HCT116 (cell line): ENCODE data around the gene VWA7. TPM values are rescaled to one million over a fixed set of nuclear protein-coding genes. Genes with fewer than 3 reads are reported as not detected.

Experiments used
- ATAC-seq: fragments of 200-7000 bp; cut with Tn5 transposase; 2 replicates; pipeline ENCODE4 v1.9.1; 2020; ENCODE audit warnings: mild to moderate bottlenecking, moderate library complexity
- BruUV-seq: library from RNA; stranded (reverse); fragments of 400-500 nt; replicated peaks from 2 replicates; lab custom pipeline; 2021; lab: Mats Ljungman, UMichigan
- CTCF ChIA-PET: fragments of 300-600 bp; sonication (Branson Sonifier 250); formaldehyde crosslinking; loops from one replicate; lab custom pipeline; 2021; ENCODE audit warnings: antibody characterized with exemption; lab: Charles Lee
- POLR2A ChIA-PET: fragments of 300-600, 350-600 bp; sonication (Branson Sonifier 250); formaldehyde crosslinking; loops from one replicate; lab custom pipeline; 2021; ENCODE audit warnings: antibody characterized with exemption; lab: Charles Lee
- RAD21 ChIA-PET, 2 experiments: fragments of 300-600 bp; sonication (Branson Sonifier 250); formaldehyde crosslinking; loops; one replicate each; lab custom pipeline; 2023; ENCODE audit warnings: low total read pairs in 2 of 2; ENCODE audit not compliant: uncharacterized antibody in 2 of 2, unreplicated experiment in 2 of 2, low non-redundant PET in 1 of 2; lab: Charles Lee
- DNase-seq: peaks from one replicate; pipeline ENCODE4 v3.0.0-alpha.2; 2010; ENCODE audit warnings: low read depth, low spot score
- H2AFZ ChIP-seq: fragments of 200-600 bp; shearing (Covaris generic), sonication (generic); 2 replicates; pipeline ENCODE4 v1.6.1; 2017; ENCODE audit warnings: low read depth, mixed run types, mixed read lengths, antibody characterized with exemption, low read length; ENCODE audit not compliant: poor library complexity, severe bottlenecking
- H3K27ac ChIP-seq: 2 replicates; pipeline ENCODE4 v1.5.1; 2012; ENCODE audit warnings: low read depth, low read length
- H3K27me3 ChIP-seq: fragments of 200-600 bp; sonication (generic); 2 replicates; pipeline ENCODE4 v1.6.1; 2016; ENCODE audit warnings: mixed run types, low read length, mixed read lengths; ENCODE audit not compliant: insufficient read depth
- H3K36me3 ChIP-seq, 2 experiments: fragments of 200-500 bp in 1 of 2; fragments of 200-600 bp in 1 of 2; sonication (Bioruptor generic) in 1 of 2; sonication (generic) in 1 of 2; 2 replicates each; pipeline versions ENCODE4 v1.5.1 to v1.6.1; 2014 to 2016; ENCODE audit warnings: low read length in 2 of 2, inconsistent platforms in 1 of 2, mixed read lengths in 1 of 2, mixed run types in 1 of 2; ENCODE audit not compliant: insufficient read depth in 2 of 2, control insufficient read depth in 1 of 2
- H3K4me1 ChIP-seq, 2 experiments: fragments of 200-600 bp in 1 of 2; sonication (generic) in 1 of 2; 2 replicates each; pipeline versions ENCODE4 v1.5.1 to v1.6.1; 2012 to 2017; ENCODE audit warnings: low read length in 2 of 2, inconsistent platforms in 1 of 2, mild to moderate bottlenecking in 1 of 2, mixed read lengths in 1 of 2, mixed run types in 1 of 2, moderate library complexity in 1 of 2; ENCODE audit not compliant: insufficient read depth in 2 of 2, control insufficient read depth in 1 of 2
- H3K4me2 ChIP-seq: fragments of 200-600 bp; sonication (generic); 2 replicates; pipeline ENCODE4 v1.6.1; 2017; ENCODE audit warnings: mixed run types, low read length, mixed read lengths
- H3K4me3 ChIP-seq, 2 experiments: fragments of 200-600 bp in 1 of 2; sonication (generic) in 1 of 2; replicated peaks in 1 of 2; 2 replicates each; pipeline ENCODE4 v1.5.1; 2011 to 2016; ENCODE audit warnings: low read length in 2 of 2, control low read depth in 1 of 2, low read depth in 1 of 2, mild to moderate bottlenecking in 1 of 2, mixed read lengths in 1 of 2, mixed run types in 1 of 2
- H3K79me2 ChIP-seq: fragments of 200-600 bp; sonication (generic); 2 replicates; pipeline ENCODE4 v1.6.1; 2017; ENCODE audit warnings: mild to moderate bottlenecking, mixed run types, low read length, moderate library complexity, mixed read lengths; ENCODE audit not compliant: insufficient read depth
- H3K9ac ChIP-seq: fragments of 200-600 bp; sonication (generic); 2 replicates; pipeline ENCODE4 v1.6.1; 2016; ENCODE audit warnings: low read length, mixed read lengths
- H3K9me2 ChIP-seq: fragments of 200-600 bp; sonication (generic), shearing (Covaris generic); 2 replicates; pipeline ENCODE4 v1.6.1; 2017; ENCODE audit warnings: mixed run types, mild to moderate bottlenecking, moderate library complexity; ENCODE audit not compliant: insufficient read depth
- H3K9me3 ChIP-seq, 2 experiments: fragments of 200-500 bp in 1 of 2; fragments of 200-600 bp in 1 of 2; sonication (Bioruptor generic) in 1 of 2; sonication (generic) in 1 of 2; 2 replicates each; pipeline ENCODE4 v1.6.1; 2014 to 2017; ENCODE audit warnings: low read length in 2 of 2, mixed read lengths in 2 of 2, inconsistent platforms in 1 of 2, low read depth in 1 of 2, mild to moderate bottlenecking in 1 of 2, mixed run types in 1 of 2, moderate library complexity in 1 of 2; ENCODE audit not compliant: control insufficient read depth in 1 of 2, insufficient read depth in 1 of 2
- H4K20me1 ChIP-seq: fragments of 200-600 bp; sonication (generic), shearing (Covaris generic); 2 replicates; pipeline ENCODE4 v1.6.1; 2017; ENCODE audit warnings: mixed run types, mild to moderate bottlenecking, moderate library complexity; ENCODE audit not compliant: insufficient read depth
- CBX3 ChIP-seq: IDR thresholded peaks from 2 replicates; pipeline ENCODE4 v1.6.1; 2012; ENCODE audit warnings: low read depth
- CEBPB ChIP-seq: IDR thresholded peaks from 2 replicates; pipeline ENCODE4 v1.6.1; 2012; ENCODE audit warnings: low read depth
- EZH2 ChIP-seq: fragments of 200-600 bp; sonication (generic); IDR thresholded peaks from 2 replicates; pipeline ENCODE4 v1.6.1; 2017; ENCODE audit warnings: antibody characterized with exemption, mixed run types
- FOSL1 ChIP-seq: IDR thresholded peaks from 2 replicates; pipeline ENCODE4 v1.6.1; 2012; ENCODE audit warnings: low read depth
- JUND ChIP-seq: IDR thresholded peaks from 2 replicates; pipeline ENCODE4 v1.6.1; 2012
- POLR2AphosphoS5 ChIP-seq: IDR thresholded peaks from 2 replicates; pipeline ENCODE4 v1.6.1; 2011; ENCODE audit warnings: mild to moderate bottlenecking, low read depth, low read length, moderate library complexity
- TCF7L2 ChIP-seq: IDR thresholded peaks from 2 replicates; pipeline ENCODE4 v1.7.0; 2011; ENCODE audit warnings: borderline replicate concordance, inconsistent platforms; ENCODE audit not compliant: insufficient read depth, insufficient read length; ENCODE audit errors: extremely low read depth
- YY1 ChIP-seq: IDR thresholded peaks from 2 replicates; pipeline ENCODE4 v1.6.1; 2011; ENCODE audit warnings: low read length, low read depth, moderate library complexity, mild to moderate bottlenecking; ENCODE audit not compliant: insufficient replicate concordance; ENCODE audit errors: extremely low read depth
- ZFX ChIP-seq: fragments of 450-650 bp; IDR thresholded peaks from 2 replicates; pipeline ENCODE4 v1.6.1; 2017
- intact Hi-C: fragments of 100-400 bp; cut with micrococcal nuclease; formaldehyde crosslinking; loops from 2 replicates; pipeline ENCODE4 v1.10.0; 2022
- total RNA-seq: library from RNA; stranded (reverse); gene quantifications from one replicate; pipeline ENCODE4 v1.2.1, GENCODE V29; 2021; ENCODE audit not compliant: unreplicated experiment
- TF ChIP-seq, protein P1 (sequence below): IDR thresholded peaks from 2 replicates; pipeline ENCODE4 v1.6.1; 2012; ENCODE audit warnings: low read depth
- TF ChIP-seq, protein P2 (sequence below): IDR thresholded peaks from 2 replicates; pipeline ENCODE4 v1.6.1; 2012

VWA7 gene
- total RNA-seq, 1 experiment from 2014 or later: 14.6 TPM

DNA sequence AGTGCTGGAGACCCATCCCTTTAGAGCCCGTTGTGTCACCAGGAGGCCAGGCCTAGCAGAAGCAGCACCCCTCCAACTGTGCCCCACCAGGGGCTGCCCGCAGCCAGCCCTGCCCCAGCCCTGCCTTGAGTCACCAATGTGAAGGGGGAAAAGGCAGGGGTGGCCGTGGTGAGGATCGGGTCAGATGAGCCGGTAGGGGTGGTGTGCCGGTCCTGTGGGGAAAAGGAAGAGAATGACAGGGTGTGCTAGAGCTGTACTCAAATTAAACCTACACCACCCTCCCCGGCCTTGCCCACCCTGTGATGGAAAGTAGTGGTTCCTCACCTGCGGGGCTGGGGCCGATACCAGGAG is 11.6 kb downstream of the VWA7 start:
- ChIA-PET RAD21 (no interaction called here), POLR2A (no interaction called here), CTCF (interaction anchor here (0.9 kb wide), 1 partner anchor 65 kb away, joined by 5 read pairs; no protein-coding TSS in a partner anchor)
- no peak overlapping the region for H3K4me2 ChIP-seq
- no peak for ATAC-seq
- intact Hi-C loops: no loop called here
- no peak overlapping the region for H2AFZ ChIP-seq
- no peak overlapping the region; the same call in 1 of the 2 replicates for H3K27ac ChIP-seq
- no peaks in the 10 kb centered on the region for H3K79me2 ChIP-seq
- TF ChIP-seq POLR2AphosphoS5 (no peak), EZH2 (no peak), CBX3 (no peak), JUND (no peak), YY1 (no peak), FOSL1 (no peak), ZFX (no peak), CEBPB (no peak), TCF7L2 (no peak)
- TF ChIP-seq, protein P1, sequence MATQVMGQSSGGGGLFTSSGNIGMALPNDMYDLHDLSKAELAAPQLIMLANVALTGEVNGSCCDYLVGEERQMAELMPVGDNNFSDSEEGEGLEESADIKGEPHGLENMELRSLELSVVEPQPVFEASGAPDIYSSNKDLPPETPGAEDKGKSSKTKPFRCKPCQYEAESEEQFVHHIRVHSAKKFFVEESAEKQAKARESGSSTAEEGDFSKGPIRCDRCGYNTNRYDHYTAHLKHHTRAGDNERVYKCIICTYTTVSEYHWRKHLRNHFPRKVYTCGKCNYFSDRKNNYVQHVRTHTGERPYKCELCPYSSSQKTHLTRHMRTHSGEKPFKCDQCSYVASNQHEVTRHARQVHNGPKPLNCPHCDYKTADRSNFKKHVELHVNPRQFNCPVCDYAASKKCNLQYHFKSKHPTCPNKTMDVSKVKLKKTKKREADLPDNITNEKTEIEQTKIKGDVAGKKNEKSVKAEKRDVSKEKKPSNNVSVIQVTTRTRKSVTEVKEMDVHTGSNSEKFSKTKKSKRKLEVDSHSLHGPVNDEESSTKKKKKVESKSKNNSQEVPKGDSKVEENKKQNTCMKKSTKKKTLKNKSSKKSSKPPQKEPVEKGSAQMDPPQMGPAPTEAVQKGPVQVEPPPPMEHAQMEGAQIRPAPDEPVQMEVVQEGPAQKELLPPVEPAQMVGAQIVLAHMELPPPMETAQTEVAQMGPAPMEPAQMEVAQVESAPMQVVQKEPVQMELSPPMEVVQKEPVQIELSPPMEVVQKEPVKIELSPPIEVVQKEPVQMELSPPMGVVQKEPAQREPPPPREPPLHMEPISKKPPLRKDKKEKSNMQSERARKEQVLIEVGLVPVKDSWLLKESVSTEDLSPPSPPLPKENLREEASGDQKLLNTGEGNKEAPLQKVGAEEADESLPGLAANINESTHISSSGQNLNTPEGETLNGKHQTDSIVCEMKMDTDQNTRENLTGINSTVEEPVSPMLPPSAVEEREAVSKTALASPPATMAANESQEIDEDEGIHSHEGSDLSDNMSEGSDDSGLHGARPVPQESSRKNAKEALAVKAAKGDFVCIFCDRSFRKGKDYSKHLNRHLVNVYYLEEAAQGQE: no peak
- TF ChIP-seq, protein P2, sequence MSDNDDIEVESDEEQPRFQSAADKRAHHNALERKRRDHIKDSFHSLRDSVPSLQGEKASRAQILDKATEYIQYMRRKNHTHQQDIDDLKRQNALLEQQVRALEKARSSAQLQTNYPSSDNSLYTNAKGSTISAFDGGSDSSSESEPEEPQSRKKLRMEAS: no peak
- H3K9ac ChIP-seq: no peak overlapping the region
- H3K4me3 ChIP-seq: no peak overlapping the region
- BruUV-seq: no TSS peak
- H3K4me1 ChIP-seq: peaks cover 12 to 30% of the 10 kb centered on the region in 2 experiments; a peak in 3 of 4 replicates
- no peaks in the 10 kb centered on the region for H4K20me1 ChIP-seq
- H3K27me3 ChIP-seq: no peaks in the 10 kb centered on the region
- H3K9me3 ChIP-seq: no peaks in the 10 kb centered on the region
- no peak for DNase-seq
- peaks cover 0 to 11% of the 10 kb centered on the region in 2 experiments; a peak in 1 of 4 replicates for H3K36me3 ChIP-seq
- H3K9me2 ChIP-seq: no peaks in the 10 kb centered on the region
